HEK293T (cell line): ENCODE measurements around the gene SOX15.

Experiments
- ARNT ChIP-seq: fragments of 450-650 bp; IDR thresholded peaks from 2 replicates; pipeline ENCODE4 v1.6.1; 2017; ENCODE audit warnings: mild to moderate bottlenecking
- FOXM1 ChIP-seq: fragments of 450-650 bp; IDR thresholded peaks from 2 replicates; pipeline ENCODE4 v1.6.1; 2017; ENCODE audit warnings: mild to moderate bottlenecking, borderline replicate concordance

GRCh38 chr17:7614425-7615264, 24.8 kb upstream of the SOX15 start, which contains the start of gene FXR2:
- TF ChIP-seq ARNT (no peak), FOXM1 (no peak)
